ENCODE results near the gene KIF13A.
"Not testable (repeated sequence)": the region's sequence is repeated elsewhere in the genome, so short reads cannot be mapped to it uniquely, and the experiment has no call there.

The KIF13A gene

GRCh38 chr6:17987447-17987696 lies at the start of gene KIF13A:
TSS of gene KIF13A (minus strand) at chr6:17987635. CDS start at chr6:17987463, 172 bp downstream.
- DNase-seq: no peak

- DNase-seq: no peak
Measured at GRCh38 chr6:18036781-18037180, 49.3 kb upstream of the KIF13A start.

GRCh38 chr6:18035330-18035854 lies 48.0 kb upstream of the KIF13A start:
- no peak for DNase-seq

GRCh38 chr6:18034798-18035202 lies 47.4 kb upstream of the KIF13A start:
- peak; percentile 57 for DNase-seq

GRCh38 chr6:18031680-18032256 lies 44.3 kb upstream of the KIF13A start:
- DNase-seq: no peak

- DNase-seq: no peak
Measured at GRCh38 chr6:18031189-18031588, 43.8 kb upstream of the KIF13A start.

GRCh38 chr6:18028332-18028731 lies 40.9 kb upstream of the KIF13A start:
- DNase-seq: no peak

GRCh38 chr6:18025596-18025995 lies 38.2 kb upstream of the KIF13A start:
- no peak for DNase-seq

- DNase-seq: no peak
Measured at GRCh38 chr6:18024876-18025275, 37.4 kb upstream of the KIF13A start.

GRCh38 chr6:18023891-18024290 lies 36.5 kb upstream of the KIF13A start:
- no peak for DNase-seq

GRCh38 chr6:18022398-18023231 lies 35.2 kb upstream of the KIF13A start:
- DNase-seq: no peak

- no peak for DNase-seq
Measured at GRCh38 chr6:18021166-18021850, 33.9 kb upstream of the KIF13A start.

GRCh38 chr6:18020545-18020944 lies 33.1 kb upstream of the KIF13A start:
- DNase-seq: not testable (repeated sequence)

GRCh38 chr6:18019539-18020534 lies 32.4 kb upstream of the KIF13A start:
- no peak for DNase-seq

- not testable (repeated sequence) for DNase-seq
Measured at GRCh38 chr6:18019133-18019532, 31.7 kb upstream of the KIF13A start.

GRCh38 chr6:18016698-18017097 lies 29.3 kb upstream of the KIF13A start:
- no peak for DNase-seq

- no peak for DNase-seq
Measured at GRCh38 chr6:18016133-18016532, 28.7 kb upstream of the KIF13A start.

- DNase-seq: no peak
Measured at GRCh38 chr6:18011287-18011686, 23.9 kb upstream of the KIF13A start.

- not testable (repeated sequence) for DNase-seq
Measured at GRCh38 chr6:18010540-18010939, 23.1 kb upstream of the KIF13A start.

- no peak for DNase-seq
Measured at GRCh38 chr6:18004256-18004985, 17.0 kb upstream of the KIF13A start.

- DNase-seq: no peak
Measured at GRCh38 chr6:17999425-17999824, 12.0 kb upstream of the KIF13A start.

- DNase-seq: no peak
Measured at GRCh38 chr6:17998442-17998841, 11.0 kb upstream of the KIF13A start.

Data from OCI-M1 (cell line).